HCEC 1CT (cell line): Measurements from ENCODE around the gene HJV.
"Not testable (repeated sequence)": the region's sequence is repeated elsewhere in the genome, so short reads cannot be mapped to it uniquely, and the experiment has no call there.

Experiments
- DNase-seq: peaks from one replicate; pipeline ENCODE4 v3.0.0-alpha.2; 2017

HJV gene, protein sequence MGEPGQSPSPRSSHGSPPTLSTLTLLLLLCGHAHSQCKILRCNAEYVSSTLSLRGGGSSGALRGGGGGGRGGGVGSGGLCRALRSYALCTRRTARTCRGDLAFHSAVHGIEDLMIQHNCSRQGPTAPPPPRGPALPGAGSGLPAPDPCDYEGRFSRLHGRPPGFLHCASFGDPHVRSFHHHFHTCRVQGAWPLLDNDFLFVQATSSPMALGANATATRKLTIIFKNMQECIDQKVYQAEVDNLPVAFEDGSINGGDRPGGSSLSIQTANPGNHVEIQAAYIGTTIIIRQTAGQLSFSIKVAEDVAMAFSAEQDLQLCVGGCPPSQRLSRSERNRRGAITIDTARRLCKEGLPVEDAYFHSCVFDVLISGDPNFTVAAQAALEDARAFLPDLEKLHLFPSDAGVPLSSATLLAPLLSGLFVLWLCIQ

DNA sequence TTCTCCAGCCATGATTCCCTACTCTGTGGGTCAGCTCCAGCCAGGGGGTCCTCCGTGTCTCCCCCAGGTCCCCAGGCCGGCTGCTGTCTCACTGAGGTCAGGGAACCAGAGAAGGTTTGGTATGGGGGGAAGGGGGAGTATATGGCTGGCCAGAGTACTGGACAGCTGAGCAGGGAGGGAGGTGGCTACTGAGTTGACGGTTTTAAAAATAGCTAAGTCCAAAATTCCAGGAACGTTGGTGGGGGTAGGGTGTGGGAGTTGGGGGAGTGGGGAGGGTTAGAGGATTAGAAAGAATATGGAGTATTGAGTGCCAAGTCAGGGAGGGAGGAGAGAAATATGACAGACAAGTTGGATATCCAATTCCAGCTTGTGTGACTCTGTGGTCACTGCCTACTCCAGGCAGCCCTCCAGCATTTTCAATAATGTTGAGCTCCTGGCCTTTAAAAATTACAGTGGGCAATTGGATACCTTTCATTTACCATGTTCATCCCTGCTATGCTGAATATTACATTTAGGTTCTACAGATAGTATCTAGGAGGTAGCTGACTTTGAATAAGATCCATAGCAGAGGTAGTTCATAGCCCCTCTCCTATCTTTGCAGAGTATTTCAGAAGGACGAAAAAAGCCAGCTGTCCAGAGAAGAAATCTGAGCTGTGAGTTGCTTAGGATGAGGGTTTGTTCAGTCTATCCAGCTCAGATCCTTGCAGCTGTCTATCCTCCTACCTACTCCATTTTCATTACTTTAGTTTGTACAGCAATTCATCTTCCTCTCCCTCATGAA, at the start of gene HJV:
HJV (minus strand) TSS at position 114 of the 781 bp plus-strand sequence. CDS start 1,504 bp downstream, outside the sequence.
- DNase-seq: no peak

DNA sequence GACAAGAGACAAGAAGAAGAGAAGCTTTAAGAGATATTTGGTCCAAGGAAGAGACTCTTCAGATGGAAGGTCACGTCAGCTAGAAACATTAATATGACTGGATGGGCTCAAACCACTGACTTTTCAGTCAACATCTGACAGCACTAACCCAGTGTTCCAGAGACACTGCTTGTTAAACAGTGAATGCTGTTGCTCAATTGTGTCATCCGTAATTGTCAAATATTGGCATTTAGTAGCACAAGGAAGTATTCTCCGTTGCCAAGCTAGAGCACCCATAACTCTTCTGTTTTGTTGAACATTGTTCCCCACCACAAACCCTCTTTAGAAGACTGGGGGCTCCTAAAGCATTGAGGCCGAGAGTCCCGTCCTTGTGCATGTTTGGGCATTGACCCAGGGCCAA, 37.6 kb upstream of the HJV start:
- not testable (repeated sequence) for DNase-seq

DNA sequence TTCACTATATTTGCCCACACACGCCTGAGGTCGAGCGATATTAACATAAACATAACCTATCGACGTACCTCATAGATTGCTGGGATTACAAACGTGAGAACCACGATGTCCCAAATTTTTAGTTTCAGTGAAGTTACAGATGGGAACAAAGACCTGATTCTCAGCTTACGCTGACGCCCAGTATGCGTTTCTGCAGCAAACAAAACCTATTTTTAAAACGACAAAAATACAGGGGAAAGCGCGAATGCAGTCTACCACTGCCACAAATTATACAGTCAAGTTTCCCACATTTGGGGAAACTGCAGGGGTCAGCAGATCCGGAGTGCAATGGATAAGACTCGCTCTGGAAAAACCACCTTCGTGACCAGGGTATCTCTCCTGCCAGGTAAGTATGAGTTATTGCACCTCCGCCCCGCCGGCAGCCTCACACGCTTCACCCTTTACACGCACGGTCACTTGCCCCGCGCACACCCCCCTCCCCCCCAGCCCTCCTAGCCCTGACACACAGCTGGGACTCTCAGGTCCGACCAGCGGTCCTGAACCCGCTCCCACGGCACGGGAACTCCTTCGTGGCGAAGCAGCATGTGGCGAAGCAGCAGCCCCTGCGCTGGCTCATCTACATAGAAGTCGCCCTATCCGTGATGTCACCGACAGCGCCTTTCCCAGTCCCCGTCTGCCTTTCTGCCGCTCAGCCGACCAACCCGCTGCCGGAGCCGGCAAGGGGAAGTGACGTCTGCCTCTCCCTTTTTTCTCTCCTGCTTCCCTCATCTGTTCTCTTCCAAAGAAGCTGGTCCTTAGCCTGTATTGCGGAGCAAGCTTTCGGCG, 30.5 kb upstream of the HJV start:
- DNase-seq: peak; percentile 98

DNA sequence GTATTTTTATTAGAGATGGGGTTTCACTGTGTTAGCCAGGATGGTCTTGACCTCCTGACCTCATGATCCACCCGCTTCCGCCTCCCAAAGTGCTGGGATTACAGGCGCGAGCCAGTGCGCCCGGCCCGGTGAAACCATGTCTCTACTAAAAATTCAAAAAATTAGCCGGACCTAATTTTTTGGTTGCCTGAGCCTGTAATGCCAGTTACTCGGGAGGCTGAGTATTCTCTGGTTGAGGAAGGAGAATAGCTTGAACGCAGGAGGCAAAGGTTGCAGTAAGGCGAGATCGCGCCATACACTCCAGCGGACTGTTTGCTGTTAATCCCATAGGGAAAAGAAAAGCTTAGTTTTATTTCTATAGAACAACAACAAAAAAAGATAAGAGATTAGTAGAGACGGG, 29.9 kb upstream of the HJV start:
- no peak for DNase-seq

DNA sequence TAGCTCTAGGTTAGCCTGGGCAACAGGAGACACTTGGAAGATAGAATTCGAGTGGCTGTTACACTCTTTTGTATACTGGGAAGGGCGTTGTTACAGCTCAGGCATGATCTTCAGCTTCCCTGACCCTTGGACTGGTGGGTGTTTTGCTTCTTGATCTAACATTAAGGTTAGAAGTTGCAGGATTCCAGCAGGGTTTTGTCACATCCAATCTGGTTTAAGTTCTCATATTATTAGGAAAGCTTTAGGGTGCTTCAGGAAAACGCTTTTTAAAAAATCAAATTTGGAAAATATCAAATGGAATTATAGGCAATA, 29.1 kb upstream of the HJV start:
- not testable (repeated sequence) for DNase-seq

DNA sequence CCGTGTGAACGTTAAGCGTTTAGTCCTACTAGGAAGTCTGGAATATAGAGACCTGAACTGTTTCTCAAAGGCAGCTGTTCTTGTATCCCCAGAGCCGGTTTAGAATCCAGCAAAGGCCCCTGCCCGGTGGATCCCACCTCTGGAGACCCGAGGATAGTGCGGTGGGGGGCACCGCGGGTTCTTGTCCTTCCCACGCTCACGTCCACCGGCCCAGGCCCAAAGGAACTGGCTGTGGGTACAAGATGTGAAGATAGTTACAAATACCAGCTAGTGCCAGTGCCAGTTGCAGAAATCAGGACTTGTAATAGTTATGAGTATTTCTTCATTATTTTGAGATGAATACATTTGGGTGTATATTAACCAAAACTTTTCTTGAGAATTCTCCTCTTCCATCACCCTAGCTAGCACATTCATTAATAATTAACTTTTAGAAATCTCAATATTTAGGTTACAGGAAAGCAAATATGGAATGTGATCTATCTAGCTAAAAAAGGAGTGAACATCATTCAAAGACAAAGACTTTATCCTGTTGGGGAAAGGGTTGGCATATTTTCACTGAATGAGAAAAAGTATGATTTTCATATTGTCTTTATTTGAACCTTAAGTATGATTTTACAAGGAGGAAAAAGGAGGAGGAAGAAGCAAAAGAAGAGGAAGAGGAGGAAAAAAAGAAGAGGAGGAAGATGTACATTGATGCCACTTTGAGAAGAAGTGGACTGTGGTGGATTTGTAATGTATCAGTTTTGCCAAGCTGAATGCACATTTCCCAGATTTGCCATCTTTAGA, 28.5 kb upstream of the HJV start:
- not testable (repeated sequence) for DNase-seq

DNA sequence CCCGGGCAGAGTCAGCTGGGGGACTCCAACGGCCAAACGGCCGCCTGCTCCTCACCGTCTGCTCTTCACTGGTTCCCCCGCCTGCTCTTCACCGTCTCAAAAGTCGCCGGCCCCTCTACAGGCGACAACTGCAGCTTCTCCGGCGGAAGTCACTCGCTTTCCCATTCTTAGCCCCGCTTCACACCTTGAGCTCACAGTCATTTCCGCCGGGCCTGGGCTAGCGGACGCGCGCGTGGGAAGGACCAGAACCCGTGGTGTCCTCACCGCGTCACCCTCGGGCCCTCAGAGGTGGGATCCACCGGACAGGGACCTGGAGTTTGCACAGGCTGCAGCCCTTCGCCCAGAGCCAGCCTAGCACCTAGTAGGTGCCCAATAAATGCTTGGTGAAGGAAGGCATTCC, 27.9 kb upstream of the HJV start:
- no peak for DNase-seq

DNA sequence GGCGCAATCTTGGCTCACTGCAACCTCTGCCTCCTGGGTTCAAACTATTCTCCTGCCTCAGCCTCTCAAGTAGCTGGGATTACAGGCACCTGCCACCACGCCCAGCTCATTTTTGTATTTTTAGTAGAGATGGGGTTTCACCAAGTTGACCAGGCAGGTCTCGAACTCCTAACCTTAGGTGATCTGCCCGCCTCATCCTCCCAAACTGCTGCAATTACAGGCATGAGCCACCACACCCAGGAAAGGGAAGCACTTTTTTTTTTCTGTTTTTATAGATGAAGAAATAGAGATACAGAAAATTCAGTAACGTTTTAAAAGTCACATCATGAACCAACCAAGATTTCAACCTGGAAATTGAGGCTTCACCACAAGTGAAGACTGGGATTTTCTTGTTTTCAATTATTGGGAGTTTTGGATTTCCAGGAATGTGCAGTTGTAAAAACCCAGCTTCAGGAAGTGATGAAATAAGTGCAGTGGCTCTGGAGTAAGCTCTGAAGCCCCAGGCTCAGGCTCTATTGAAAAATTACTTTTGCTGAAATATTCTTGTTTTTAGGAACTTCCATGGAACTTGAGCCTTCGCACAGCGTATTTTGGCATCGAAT, 27.1 kb upstream of the HJV start:
- peak; percentile 31 for DNase-seq

DNA sequence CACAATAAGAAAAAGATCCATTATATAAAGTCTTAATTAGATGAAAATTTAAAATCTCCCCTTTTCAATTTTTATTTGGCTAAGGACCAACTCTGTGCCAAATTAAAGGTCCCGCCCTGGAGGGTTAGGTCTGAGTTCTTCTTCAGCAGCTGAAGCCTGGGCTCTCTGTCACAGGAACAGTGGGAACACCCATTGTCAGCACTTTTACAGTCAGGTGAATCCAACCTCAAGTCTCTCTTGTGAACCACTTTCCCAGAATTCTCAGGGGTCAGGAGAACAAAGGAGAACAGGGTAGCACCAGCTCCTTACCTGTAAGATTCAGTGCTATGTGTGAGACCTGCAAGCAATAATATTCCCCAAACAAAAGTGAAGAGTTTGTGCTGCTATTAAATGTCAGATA, 25.1 kb upstream of the HJV start:
- no peak for DNase-seq

DNA sequence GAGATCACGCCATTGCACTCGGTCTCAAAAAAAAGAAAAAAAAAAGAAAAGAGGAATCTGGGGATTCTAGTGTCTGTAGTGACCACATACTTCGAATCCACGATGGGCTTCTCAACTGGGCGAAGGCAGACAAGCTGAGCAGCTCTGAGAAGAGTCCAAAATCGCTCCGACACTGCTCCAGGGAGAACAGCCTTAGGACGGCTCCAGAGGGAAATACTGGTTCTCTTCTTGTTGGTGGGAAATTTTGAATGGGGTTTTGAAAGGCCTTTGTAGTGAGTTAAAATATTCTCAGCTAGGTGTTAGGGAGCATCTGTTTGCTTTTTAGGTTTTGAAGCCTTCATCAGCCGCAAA, 18.3 kb upstream of the HJV start:
- no peak for DNase-seq

DNA sequence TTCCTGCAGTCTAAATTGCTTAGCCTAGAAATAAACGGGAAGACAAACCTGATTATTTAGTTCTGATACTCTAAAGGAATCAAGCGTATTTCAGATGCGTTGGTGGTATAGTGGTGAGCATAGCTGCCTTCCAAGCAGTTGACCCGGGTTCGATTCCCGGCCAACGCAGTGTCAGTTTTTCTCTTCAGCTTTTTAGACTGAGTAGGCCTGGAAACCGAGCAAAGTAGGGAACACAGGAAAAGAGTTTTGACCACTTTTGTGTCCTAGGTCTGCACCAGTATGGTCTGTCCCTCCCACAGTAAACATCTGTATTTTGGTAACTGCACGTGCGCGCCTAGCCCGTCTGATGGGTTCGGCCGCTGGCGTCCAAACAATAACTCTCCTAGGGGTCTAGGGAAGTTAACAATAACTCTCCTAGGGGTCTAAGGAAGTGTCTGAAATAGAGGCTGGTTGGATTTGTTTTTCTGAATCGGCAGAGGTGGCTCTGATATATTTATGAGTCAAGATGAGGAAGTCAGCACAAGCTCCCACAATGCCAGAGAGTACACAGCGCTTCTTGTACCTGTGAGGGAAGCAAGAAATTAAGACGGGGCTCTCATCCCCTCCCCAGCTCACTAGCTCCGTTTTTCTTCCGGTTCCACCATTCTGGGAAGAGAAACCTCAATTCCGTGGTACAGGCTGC, 15.6 kb upstream of the HJV start:
- peak; percentile 85 for DNase-seq

DNA sequence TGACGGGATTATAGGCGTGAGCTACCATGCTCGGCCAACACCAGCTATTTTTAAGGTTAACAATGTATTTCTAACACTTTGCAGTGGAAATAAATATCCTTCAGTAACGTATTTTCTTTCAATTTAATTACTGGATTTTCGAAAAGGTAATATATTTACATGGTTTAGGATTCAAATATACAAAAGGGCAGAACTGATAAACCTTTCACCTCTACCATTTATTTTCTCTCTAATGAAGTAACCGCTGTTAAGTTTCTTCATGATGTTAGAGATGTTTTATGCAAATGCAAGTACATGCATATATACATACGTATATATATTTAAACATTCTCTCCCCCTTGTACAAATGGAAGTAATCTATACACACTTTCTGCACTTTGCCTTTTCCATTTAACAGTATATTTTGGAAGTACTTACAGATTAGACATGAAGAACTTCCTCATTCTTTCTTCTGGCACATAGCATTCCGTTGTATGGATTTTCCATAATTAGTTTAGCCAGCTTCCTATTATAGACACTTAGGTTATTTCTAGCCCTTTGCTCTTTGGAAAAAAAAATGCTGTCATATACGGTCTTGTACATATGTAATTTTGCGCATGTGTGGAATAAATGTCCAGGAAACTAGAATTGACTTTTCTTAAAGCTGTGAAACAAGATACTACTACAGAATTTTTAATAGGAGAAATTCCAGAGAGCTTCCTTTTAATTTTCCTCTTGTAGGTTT, 14.9 kb upstream of the HJV start:
- peak; percentile 67 for DNase-seq

DNA sequence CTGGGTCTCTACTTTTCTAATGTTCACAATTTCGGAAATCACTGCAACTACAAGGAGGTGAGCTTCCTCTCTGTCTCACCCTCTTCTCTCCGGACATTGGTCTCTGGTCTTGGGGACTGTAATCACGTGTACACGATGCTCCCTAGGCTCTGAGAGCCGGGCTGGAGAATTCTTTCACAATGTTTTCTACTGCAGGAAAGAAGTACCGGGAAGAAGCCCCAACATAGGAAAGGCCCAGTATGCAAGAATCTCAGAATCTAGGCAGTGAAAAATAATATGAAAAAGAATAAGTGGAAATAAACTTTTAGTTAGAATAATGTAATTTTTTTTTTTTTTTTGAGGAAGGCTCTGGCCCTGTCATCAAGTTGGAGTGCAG, 13.5 kb upstream of the HJV start:
- peak; percentile 45 for DNase-seq

DNA sequence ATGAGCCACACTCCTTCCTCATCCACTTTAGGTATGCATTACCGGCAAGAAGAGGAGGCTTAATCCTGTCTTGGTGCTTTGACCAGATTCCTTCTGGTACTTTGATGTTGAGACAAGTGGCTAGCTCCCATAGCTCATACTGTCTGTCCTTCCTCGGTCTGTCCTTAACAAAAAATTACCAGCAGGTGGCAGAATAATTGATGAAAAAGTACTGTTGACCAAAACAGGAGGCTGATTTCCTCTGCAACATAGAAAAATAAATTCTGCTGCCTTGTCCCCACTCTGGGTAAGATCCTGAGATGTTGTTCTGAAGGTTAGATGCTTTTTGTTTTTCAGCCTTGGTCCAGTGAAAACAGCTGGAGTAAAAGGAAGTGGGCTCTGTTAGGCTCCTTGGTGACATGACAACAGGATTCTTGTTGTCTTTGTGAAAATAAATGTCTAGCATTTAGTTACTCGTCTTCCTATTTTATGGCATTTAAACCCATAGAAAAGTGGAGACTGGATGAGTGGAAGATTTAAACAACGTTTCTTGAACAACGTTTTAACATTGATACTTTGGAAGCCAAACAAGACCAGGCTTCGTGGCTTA, 11.2 kb upstream of the HJV start:
- DNase-seq: peak; percentile 64

DNA sequence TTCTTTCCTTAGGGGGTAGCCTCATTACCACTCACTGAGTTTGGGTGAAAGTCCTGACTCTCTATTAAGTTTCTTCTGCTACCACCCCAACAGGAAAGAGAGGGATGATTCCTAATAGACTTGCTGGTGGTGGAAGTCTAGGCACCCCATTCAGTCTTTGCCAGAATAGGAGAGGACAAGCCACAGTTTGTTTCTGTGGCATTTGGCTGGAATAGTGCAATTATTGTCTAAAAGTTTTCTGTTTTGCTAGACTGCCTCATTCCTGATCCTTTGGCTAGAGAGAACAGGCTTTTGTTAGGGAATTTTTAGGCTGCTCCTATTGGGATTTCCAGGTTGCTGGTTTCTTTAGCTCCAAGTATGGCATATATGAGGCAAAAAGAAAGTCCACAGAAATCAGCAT, 9.9 kb upstream of the HJV start:
- DNase-seq: no peak

DNA sequence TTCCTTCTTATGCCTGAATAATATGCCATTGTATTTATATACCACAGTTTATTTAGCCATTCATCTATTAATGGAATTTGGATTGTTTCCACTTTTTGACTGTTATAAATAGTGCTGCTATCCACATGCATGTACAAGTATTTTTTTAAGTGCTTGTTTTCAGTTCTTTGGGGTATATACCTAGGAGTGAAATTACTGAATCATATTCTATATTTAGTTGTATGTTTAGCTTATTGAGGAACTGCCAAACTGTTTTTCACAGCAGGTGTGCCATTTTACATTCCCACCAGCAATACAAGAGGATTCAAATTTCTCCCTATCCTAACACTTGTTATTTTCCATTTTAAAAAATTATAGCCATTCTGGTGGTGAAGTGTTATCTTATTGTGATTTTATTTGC, 7.6 kb upstream of the HJV start:
- DNase-seq: no peak

DNA sequence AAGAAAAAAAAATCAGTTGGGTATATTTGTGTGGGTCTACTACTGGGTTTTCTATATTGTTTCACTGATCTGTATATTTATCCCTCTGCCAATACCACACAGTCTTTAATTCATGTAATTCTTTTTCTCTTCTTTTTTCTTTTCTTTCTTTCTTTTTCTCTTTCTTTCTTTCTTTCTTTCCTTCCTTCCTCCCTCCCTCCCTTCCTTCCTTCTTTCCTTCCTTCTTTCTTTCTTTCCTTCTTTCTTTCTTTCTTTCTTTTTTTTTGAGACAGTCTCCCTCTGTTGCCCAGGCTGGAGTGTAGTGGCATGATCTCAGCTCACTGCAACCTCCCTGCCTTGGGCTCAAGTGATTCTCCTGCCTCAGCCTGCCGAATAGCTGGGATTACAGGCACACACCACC, 5.1 kb upstream of the HJV start:
- DNase-seq: not testable (repeated sequence)

DNA sequence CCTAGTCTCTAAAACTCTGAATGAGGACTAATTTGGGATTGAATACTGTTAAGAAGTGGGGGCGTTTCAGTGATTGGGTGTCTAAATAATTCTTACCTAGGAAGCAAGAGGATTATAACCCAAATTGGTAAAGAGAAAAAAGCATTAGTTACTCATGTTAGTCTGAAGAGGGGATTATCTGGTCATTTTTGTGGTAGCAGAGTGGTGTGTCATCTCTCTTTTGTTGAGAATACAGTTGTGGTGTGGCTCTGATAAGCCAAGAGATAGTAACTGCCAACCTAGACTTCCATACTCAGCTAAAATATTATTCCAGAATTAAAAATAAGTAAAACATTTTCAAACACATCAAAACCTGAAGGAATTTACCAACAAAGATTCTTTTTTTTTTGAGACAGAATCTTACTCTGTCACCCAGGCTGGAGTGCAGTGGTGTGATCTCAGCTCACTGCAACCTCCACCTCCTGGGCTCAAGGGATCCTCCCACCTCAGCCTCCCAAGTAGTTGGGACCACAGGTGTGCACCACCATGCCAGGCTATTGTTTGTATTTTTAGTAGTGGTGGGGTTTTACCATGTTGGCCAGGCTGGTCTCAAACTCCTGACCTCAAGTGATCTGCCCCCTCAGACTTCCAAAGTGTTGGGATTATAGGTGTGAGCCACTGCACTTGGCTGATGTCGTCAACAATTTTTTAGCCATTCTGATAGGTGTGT, 4.4 kb upstream of the HJV start:
- peak; percentile 8 for DNase-seq

DNA sequence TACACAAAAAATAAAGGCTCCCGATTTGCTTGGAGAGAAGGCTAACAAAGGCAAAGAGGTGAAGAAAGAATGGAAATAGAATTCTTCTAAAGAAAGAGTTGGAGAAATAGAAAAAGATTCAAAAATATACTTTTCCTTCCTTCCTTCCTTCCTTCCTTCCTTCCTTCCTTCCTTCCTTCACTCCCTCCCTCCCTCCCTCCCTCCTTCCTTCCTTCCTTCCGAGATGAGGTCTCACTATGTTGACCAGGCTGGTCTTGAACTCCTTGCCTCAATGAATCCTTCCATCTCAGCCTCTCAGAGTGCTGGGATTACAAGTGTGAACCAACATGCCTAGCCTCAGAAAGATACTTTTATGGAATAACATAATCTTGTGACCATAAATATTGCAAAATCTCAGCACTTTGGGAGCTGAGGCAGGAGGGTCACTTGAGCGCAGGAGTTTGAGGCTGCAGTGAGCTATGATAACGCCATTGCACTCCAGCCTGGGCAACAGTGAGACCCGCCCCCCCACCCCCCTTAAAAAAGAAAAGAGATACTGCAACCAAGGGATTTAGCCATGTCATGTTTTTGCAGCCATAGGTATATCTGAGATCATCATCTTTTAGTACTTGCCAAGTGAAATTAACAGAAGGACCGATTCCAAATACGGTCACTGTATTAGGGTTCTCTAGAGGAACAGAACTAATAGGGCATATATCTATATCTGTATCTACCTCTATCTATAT, 1.0 kb upstream of the HJV start:
- DNase-seq: no peak
